Stimulated activated CD8-positive, alpha-beta memory T cell treated with anti-CD3 and anti-CD28 coated beads, Interleukin-7, amount 100 ng/mL, for 4 hours (primary cell): ENCODE measurements around the gene GRAP2.
"Not testable (repeated sequence)": the region's sequence is repeated elsewhere in the genome, so short reads cannot be mapped to it uniquely, and the experiment has no call there.

Source experiments
- DNase-seq, 2 donors: peaks; one replicate each; pipeline ENCODE4 v3.0.0-alpha.2; 2020; ENCODE audit warnings: low read depth in 2 of 2

Gene GRAP2

GRCh38 chr22:39943953-39944872, 43.3 kb downstream of the GRAP2 start:
- DNase-seq, result no peak

- no peak for DNase-seq
Measured at GRCh38 chr22:39946126-39946502, 45.2 kb downstream of the GRAP2 start.

- DNase-seq, result no peak
Measured at GRCh38 chr22:39946503-39947219, 45.8 kb downstream of the GRAP2 start.

GRCh38 chr22:39947220-39948216, 46.6 kb downstream of the GRAP2 start:
- DNase-seq, result no peak

GRCh38 chr22:39949964-39950737, 49.3 kb downstream of the GRAP2 start:
- no peak for DNase-seq

GRCh38 chr22:39951603-39952293, 50.9 kb downstream of the GRAP2 start:
- DNase-seq, result not testable (repeated sequence)

- no peak for DNase-seq
Measured at GRCh38 chr22:39952347-39952746, 51.5 kb downstream of the GRAP2 start.

GRCh38 chr22:39953101-39953500, 52.2 kb downstream of the GRAP2 start:
- DNase-seq, result no peak

- no peak for DNase-seq
Measured at GRCh38 chr22:39954584-39955055, 53.7 kb downstream of the GRAP2 start.

- DNase-seq, result no peak
Measured at GRCh38 chr22:39955675-39956074, 54.8 kb downstream of the GRAP2 start.

- no peak for DNase-seq
Measured at GRCh38 chr22:39956932-39957664, 56.2 kb downstream of the GRAP2 start.

- no peak for DNase-seq
Measured at GRCh38 chr22:39958009-39958711, 57.3 kb downstream of the GRAP2 start.

- no peak for DNase-seq
Measured at GRCh38 chr22:39958949-39959639, 58.2 kb downstream of the GRAP2 start.

- no peak for DNase-seq
Measured at GRCh38 chr22:39959640-39960447, 59.0 kb downstream of the GRAP2 start, which contains the start of gene TMA7B. Gene TMA7B, plus strand, starts transcription at chr22:39960397. Its CDS starts 3,978 bp downstream, at chr22:39964375.

- peak; percentile 66 to 71 for DNase-seq
Measured at GRCh38 chr22:39960791-39961746, 60.2 kb downstream of the GRAP2 start.

GRCh38 chr22:39962071-39962470, 61.2 kb downstream of the GRAP2 start:
- no peak for DNase-seq
